K562 (cell line): ENCODE data around the gene MRPL37. TPM values are rescaled to one million over a fixed set of nuclear protein-coding genes. Genes with fewer than 3 reads are reported as not detected.

Experiments used
- ADNP ChIP-seq: fragments of 200-800 bp; sonication (Bioruptor generic); IDR thresholded peaks from 2 replicates; pipeline ENCODE4 v1.6.1; 2016; ENCODE audit warnings: missing genetic modification characterization, missing compliant biosample characterization
- BRCA1 ChIP-seq, 2 experiments: fragments of 450-650 bp in 1 of 2; sonication (generic) in 1 of 2; formaldehyde crosslinking in 1 of 2; IDR thresholded peaks; 2 replicates each; pipeline versions ENCODE4 v1.5.0 to v1.6.1; 2017 to 2020; ENCODE audit warnings: mild to moderate bottlenecking in 1 of 2, missing genetic modification reagents in 1 of 2
- BRF1 ChIP-seq: IDR thresholded peaks from 3 replicates; pipeline ENCODE4 v1.6.1; 2011; ENCODE audit warnings: borderline replicate concordance, mild to moderate bottlenecking; ENCODE audit not compliant: insufficient read length; ENCODE audit errors: extremely low read depth
- CBX2 ChIP-seq: fragments of 200-600 bp; sonication (generic); IDR thresholded peaks from one replicate; pipeline ENCODE4 v1.6.1; 2012; ENCODE audit warnings: mild to moderate bottlenecking, low read length, inconsistent platforms; ENCODE audit not compliant: insufficient read depth, poor library complexity, severe bottlenecking
- CEBPB ChIP-seq: fragments of 450-650 bp; IDR thresholded peaks from 2 replicates; pipeline ENCODE4 v1.6.1; 2016; ENCODE audit warnings: missing genetic modification characterization, missing compliant biosample characterization
- HNRNPUL1 ChIP-seq: fragments of 200-400 bp; formaldehyde crosslinking; IDR thresholded peaks from 2 replicates; pipeline ENCODE4 v1.6.1; 2017; ENCODE audit warnings: low read length
- MCM3 ChIP-seq: fragments of 450-650 bp; IDR thresholded peaks from 2 replicates; pipeline ENCODE4 v1.6.1; 2016
- MYBL2 ChIP-seq, 2 experiments: fragments of 450-650 bp in 1 of 2; sonication (generic) in 1 of 2; formaldehyde crosslinking in 1 of 2; IDR thresholded peaks; 2 replicates each; pipeline versions ENCODE4 v1.6.1 to v1.8.1; 2017 to 2022; ENCODE audit warnings: borderline replicate concordance in 1 of 2, inconsistent platforms in 1 of 2, low read depth in 1 of 2, mild to moderate bottlenecking in 1 of 2, missing genetic modification reagents in 1 of 2, moderate library complexity in 1 of 2
- RHOXF2B ChIP-seq: fragments of 250-450 bp; sonication (Bioruptor Pico); conservative IDR thresholded peaks from 2 replicates; pipeline ENCODE4 v1.5.1; 2021
- ZNF41 ChIP-seq: fragments of 250-450 bp; sonication (Bioruptor Pico); conservative IDR thresholded peaks from 2 replicates; pipeline ENCODE4 v1.4.0; 2020; ENCODE audit warnings: mild to moderate bottlenecking
- polyA plus RNA-seq, 8 experiments: library from polyadenylated mRNA; depleted of rRNA in 4 of 8; stranded (reverse) in 5 of 8; unstranded in 3 of 8; fragments of >200 nt; fragmentation: Nextera tagmentation in 2 of 8; fragmentation: Illumina TruSeq in 1 of 8; extraction: Ambion mirVana in 2 of 8; extraction: Trizol in 1 of 8; gene quantifications; 2 replicates each; pipeline versions ENCODE4 v1.2.1 to v1.2.3, GENCODE V29; 2011 to 2014; ENCODE audit warnings: inconsistent platforms in 1 of 8, missing spikeins in 1 of 8
- total RNA-seq, 7 experiments: library from RNA; depleted of rRNA in 6 of 7; stranded (reverse); fragments of >200 nt in 6 of 7; fragmentation: Illumina TruSeq in 2 of 7; extraction: Trizol in 2 of 7; gene quantifications; 2 replicates each; pipeline versions ENCODE4 v1.2.1 to v1.2.3, GENCODE V29; 2011 to 2021; ENCODE audit warnings: low replicate concordance in 1 of 7
- TF ChIP-seq, protein P1 (sequence below), 3 experiments: fragments of 200-800 bp in 1 of 3; fragments of 250-450 bp in 1 of 3; fragments of 450-650 bp in 1 of 3; sonication (Bioruptor Pico) in 1 of 3; sonication (Bioruptor generic) in 1 of 3; formaldehyde crosslinking in 1 of 3; IDR thresholded peaks; 2 replicates each; pipeline versions ENCODE4 v1.6.1 to v1.8.0; 2016 to 2022; ENCODE audit warnings: mild to moderate bottlenecking in 2 of 3, missing genetic modification characterization in 2 of 3, missing compliant biosample characterization in 1 of 3, moderate library complexity in 1 of 3
- TF ChIP-seq, protein P2 (sequence below): fragments of 450-650 bp; IDR thresholded peaks from 2 replicates; pipeline ENCODE4 v1.6.1; 2016
- TF ChIP-seq, protein P3 (sequence below): sonication (generic); formaldehyde crosslinking; IDR thresholded peaks from 2 replicates; pipeline ENCODE4 v1.5.0; 2020; ENCODE audit warnings: missing genetic modification reagents
- TF ChIP-seq, protein P4 (sequence below): fragments of 450-650 bp; IDR thresholded peaks from 2 replicates; pipeline ENCODE4 v1.6.1; 2018; ENCODE audit not compliant: partially characterized antibody

Gene MRPL37
- total and polyA plus RNA-seq, 9 of the 15 experiments (the other 6 are each of a cell fraction or from before 2014, with no cell fraction given) = 52.2 to 303 (median 180) TPM

DNA sequence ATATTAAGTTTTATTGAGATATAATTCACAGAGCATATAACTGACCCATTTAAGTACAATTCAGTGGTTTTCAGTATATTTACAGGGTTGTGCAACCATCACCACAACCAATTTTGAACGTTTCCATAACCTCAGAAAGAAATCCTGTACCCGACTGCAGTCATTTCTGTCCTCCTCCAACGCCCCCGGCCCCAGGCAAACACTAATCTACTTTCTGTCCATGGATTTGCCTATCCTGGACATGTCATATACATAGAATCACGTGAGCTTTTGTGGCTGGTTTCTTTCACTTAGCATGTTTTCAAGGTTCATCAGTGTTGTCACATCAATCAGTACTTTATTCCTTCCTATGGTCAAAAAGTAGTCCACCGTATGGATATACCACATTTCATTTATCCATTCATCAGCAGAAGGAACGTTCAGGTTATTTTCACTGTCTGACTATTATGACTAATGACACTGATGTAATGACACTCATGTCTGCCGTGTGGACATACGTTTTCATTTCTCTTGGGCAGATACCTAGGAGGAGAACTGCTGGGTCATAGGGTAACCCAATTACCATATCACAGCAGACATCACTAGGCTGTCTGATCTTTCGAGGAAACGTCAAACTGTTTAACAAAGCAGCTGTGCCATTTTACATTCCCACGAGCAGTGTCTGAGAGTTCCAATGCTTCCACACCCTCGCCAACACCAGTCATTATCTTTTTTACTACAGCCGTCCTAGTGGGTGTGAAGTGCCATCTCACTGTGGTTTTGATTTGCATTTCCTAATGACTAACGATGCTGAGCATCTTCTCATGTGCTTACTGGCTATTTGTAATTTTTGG lies 30.8 kb downstream of the MRPL37 start (continued):
- TF ChIP-seq CEBPB (tag) = peak; percentile 31
- TF ChIP-seq, protein P1, sequence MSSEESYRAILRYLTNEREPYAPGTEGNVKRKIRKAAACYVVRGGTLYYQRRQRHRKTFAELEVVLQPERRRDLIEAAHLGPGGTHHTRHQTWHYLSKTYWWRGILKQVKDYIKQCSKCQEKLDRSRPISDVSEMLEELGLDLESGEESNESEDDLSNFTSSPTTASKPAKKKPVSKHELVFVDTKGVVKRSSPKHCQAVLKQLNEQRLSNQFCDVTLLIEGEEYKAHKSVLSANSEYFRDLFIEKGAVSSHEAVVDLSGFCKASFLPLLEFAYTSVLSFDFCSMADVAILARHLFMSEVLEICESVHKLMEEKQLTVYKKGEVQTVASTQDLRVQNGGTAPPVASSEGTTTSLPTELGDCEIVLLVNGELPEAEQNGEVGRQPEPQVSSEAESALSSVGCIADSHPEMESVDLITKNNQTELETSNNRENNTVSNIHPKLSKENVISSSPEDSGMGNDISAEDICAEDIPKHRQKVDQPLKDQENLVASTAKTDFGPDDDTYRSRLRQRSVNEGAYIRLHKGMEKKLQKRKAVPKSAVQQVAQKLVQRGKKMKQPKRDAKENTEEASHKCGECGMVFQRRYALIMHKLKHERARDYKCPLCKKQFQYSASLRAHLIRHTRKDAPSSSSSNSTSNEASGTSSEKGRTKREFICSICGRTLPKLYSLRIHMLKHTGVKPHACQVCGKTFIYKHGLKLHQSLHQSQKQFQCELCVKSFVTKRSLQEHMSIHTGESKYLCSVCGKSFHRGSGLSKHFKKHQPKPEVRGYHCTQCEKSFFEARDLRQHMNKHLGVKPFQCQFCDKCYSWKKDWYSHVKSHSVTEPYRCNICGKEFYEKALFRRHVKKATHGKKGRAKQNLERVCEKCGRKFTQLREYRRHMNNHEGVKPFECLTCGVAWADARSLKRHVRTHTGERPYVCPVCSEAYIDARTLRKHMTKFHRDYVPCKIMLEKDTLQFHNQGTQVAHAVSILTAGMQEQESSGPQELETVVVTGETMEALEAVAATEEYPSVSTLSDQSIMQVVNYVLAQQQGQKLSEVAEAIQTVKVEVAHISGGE (CRISPR knock-in tag; IDR thresholded peaks at IDR 0.05) = no peak
- TF ChIP-seq, protein P2, sequence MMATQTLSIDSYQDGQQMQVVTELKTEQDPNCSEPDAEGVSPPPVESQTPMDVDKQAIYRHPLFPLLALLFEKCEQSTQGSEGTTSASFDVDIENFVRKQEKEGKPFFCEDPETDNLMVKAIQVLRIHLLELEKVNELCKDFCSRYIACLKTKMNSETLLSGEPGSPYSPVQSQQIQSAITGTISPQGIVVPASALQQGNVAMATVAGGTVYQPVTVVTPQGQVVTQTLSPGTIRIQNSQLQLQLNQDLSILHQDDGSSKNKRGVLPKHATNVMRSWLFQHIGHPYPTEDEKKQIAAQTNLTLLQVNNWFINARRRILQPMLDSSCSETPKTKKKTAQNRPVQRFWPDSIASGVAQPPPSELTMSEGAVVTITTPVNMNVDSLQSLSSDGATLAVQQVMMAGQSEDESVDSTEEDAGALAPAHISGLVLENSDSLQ = peak; percentile 62
- TF ChIP-seq ZNF41 = no peak
- no peak for TF ChIP-seq ADNP (tag)
- no peak for TF ChIP-seq CBX2
- no peak for TF ChIP-seq HNRNPUL1
- no peak for TF ChIP-seq RHOXF2B (CRISPR knock-in tag)
- TF ChIP-seq, protein P3, sequence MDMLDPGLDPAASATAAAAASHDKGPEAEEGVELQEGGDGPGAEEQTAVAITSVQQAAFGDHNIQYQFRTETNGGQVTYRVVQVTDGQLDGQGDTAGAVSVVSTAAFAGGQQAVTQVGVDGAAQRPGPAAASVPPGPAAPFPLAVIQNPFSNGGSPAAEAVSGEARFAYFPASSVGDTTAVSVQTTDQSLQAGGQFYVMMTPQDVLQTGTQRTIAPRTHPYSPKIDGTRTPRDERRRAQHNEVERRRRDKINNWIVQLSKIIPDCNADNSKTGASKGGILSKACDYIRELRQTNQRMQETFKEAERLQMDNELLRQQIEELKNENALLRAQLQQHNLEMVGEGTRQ (CRISPR knock-in tag) = 0 out of 2 replicates have a peak, but pooled peaks have one; percentile 18
- TF ChIP-seq BRCA1 (IDR thresholded peaks at IDR 0.05) = no peak
- no peak for TF ChIP-seq BRCA1 (CRISPR knock-in tag; IDR thresholded peaks at IDR 0.05)
- TF ChIP-seq, protein P4, sequence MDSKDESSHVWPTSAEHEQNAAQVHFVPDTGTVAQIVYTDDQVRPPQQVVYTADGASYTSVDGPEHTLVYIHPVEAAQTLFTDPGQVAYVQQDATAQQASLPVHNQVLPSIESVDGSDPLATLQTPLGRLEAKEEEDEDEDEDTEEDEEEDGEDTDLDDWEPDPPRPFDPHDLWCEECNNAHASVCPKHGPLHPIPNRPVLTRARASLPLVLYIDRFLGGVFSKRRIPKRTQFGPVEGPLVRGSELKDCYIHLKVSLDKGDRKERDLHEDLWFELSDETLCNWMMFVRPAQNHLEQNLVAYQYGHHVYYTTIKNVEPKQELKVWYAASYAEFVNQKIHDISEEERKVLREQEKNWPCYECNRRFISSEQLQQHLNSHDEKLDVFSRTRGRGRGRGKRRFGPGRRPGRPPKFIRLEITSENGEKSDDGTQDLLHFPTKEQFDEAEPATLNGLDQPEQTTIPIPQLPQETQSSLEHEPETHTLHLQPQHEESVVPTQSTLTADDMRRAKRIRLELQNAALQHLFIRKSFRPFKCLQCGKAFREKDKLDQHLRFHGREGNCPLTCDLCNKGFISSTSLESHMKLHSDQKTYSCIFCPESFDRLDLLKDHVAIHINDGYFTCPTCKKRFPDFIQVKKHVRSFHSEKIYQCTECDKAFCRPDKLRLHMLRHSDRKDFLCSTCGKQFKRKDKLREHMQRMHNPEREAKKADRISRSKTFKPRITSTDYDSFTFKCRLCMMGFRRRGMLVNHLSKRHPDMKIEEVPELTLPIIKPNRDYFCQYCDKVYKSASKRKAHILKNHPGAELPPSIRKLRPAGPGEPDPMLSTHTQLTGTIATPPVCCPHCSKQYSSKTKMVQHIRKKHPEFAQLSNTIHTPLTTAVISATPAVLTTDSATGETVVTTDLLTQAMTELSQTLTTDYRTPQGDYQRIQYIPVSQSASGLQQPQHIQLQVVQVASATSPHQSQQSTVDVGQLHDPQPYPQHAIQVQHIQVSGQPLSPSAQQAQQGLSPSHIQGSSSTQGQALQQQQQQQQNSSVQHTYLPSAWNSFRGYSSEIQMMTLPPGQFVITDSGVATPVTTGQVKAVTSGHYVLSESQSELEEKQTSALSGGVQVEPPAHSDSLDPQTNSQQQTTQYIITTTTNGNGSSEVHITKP = no peak
- TF ChIP-seq BRF1 = no peak
- no peak for TF ChIP-seq MCM3
- TF ChIP-seq MYBL2 (IDR thresholded peaks at IDR 0.05; ENCODE audit: low read depth) = no peak
- no peak for TF ChIP-seq MYBL2 (CRISPR knock-in tag; IDR thresholded peaks at IDR 0.05; ENCODE audit: borderline replicate concordance)
